ENCODE results near the gene LRRC31. TPM values are rescaled to one million over a fixed set of nuclear protein-coding genes. Genes with fewer than 3 reads are reported as not detected.

The LRRC31 gene
- total and polyA plus RNA-seq, 4 experiments from 2014 or later, result not detected

- H3K36me3 Mint-ChIP-seq, result peaks cover 0 to 9% of the 10 kb centered on the region in 2 donors
- no peaks in the 10 kb centered on the region for H3K4me1 ChIP-seq (ENCODE audit: insufficient read depth, low read length)
- H3K9me3 ChIP-seq (ENCODE audit: control insufficient read depth in 1 of 2, low read length in 2 of 2), result no peaks in the 10 kb centered on the region
- intact Hi-C loops (cut with micrococcal nuclease), result no loop called here
- H3K27me3 ChIP-seq (ENCODE audit: insufficient read depth, low read length), result no peaks in the 10 kb centered on the region
- CTCF ChIA-PET (ENCODE audit: partially characterized antibody), result no interaction called here
- H3K4me3 ChIP-seq (ENCODE audit: low read length in 2 of 2), result no peak overlapping the region
- no peak for DNase-seq
- H3K36me3 ChIP-seq (ENCODE audit: insufficient read depth, low read length), result no peaks in the 10 kb centered on the region
- peaks cover 6% of the 10 kb centered on the region in 2 donors for H3K27me3 Mint-ChIP-seq
- no peak overlapping the region for H3K27ac Mint-ChIP-seq
- POLR2A ChIA-PET (ENCODE audit: partially characterized antibody), result no interaction called here
- no peak overlapping the region for H3K4me3 Mint-ChIP-seq
- no peak overlapping the region for H3K27ac ChIP-seq (ENCODE audit: low read depth, low read length)
- peaks cover 0 to 34% (median 27%) of the 10 kb centered on the region in 8 donors for H3K9me3 Mint-ChIP-seq
- no peaks in the 10 kb centered on the region for H3K4me1 Mint-ChIP-seq
These were observed 31.7 kb upstream of the LRRC31 start for GRCh38 chr3:169901453-169901852.

- intact Hi-C loops (cut with micrococcal nuclease), result no loop called here
- Histone ChIP-seq H3K4me3 (ENCODE audit: low read length in 2 of 2) (no peak overlapping the region), H3K27me3 (ENCODE audit: insufficient read depth, low read length) (no peaks in the 10 kb centered on the region), H3K27ac (ENCODE audit: low read depth, low read length) (no peak overlapping the region), H3K4me1 (ENCODE audit: insufficient read depth, low read length) (no peaks in the 10 kb centered on the region), H3K36me3 (ENCODE audit: insufficient read depth, low read length) (no peaks in the 10 kb centered on the region), H3K9me3 (ENCODE audit: control insufficient read depth in 1 of 2, low read length in 2 of 2) (no peaks in the 10 kb centered on the region)
- ChIA-PET POLR2A (ENCODE audit: partially characterized antibody) (no interaction called here), CTCF (ENCODE audit: partially characterized antibody) (no interaction called here)
- Mint-ChIP-seq H3K4me1 (no peaks in the 10 kb centered on the region), H3K27me3 (peaks cover 2% of the 10 kb centered on the region in 2 donors), H3K4me3 (no peak overlapping the region), H3K9me3 (peaks cover 0 to 28% (median 17%) of the 10 kb centered on the region in 8 donors), H3K36me3 (peaks cover 0 to 7% of the 10 kb centered on the region in 2 donors), H3K27ac (no peak overlapping the region)
- DNase-seq, result no peak
These were observed 27.5 kb upstream of the LRRC31 start for GRCh38 chr3:169897284-169897683.

- intact Hi-C loops (cut with micrococcal nuclease), result no loop called here
- H3K9me3 Mint-ChIP-seq, result peaks cover 0 to 8% (median 3%) of the 10 kb centered on the region in 8 donors
- H3K4me3 ChIP-seq (ENCODE audit: low read length in 2 of 2), result no peak overlapping the region
- H3K27ac Mint-ChIP-seq, result no peak overlapping the region
- H3K27ac ChIP-seq (ENCODE audit: low read depth, low read length), result no peak overlapping the region
- H3K27me3 Mint-ChIP-seq, result peaks cover 2% of the 10 kb centered on the region in 2 donors
- DNase-seq, result no peak
- POLR2A ChIA-PET (ENCODE audit: partially characterized antibody), result no interaction called here
- no peaks in the 10 kb centered on the region for H3K4me1 ChIP-seq (ENCODE audit: insufficient read depth, low read length)
- CTCF ChIA-PET (ENCODE audit: partially characterized antibody), result no interaction called here
- peaks cover 0 to 2% of the 10 kb centered on the region in 2 donors for H3K36me3 Mint-ChIP-seq
- H3K36me3 ChIP-seq (ENCODE audit: insufficient read depth, low read length), result no peaks in the 10 kb centered on the region
- no peaks in the 10 kb centered on the region for H3K4me1 Mint-ChIP-seq
- H3K27me3 ChIP-seq (ENCODE audit: insufficient read depth, low read length), result no peaks in the 10 kb centered on the region
- H3K4me3 Mint-ChIP-seq, result no peak overlapping the region
- H3K9me3 ChIP-seq (ENCODE audit: control insufficient read depth in 1 of 2, low read length in 2 of 2), result no peaks in the 10 kb centered on the region
These were observed 25.3 kb upstream of the LRRC31 start for GRCh38 chr3:169895072-169895471.

GRCh38 chr3:169894110-169894509 is 24.4 kb upstream of the LRRC31 start:
- intact Hi-C loops (cut with micrococcal nuclease), result no loop called here

GRCh38 chr3:169891886-169892285 is 22.2 kb upstream of the LRRC31 start:
- H3K27me3 ChIP-seq (ENCODE audit: insufficient read depth, low read length), result no peaks in the 10 kb centered on the region
- Mint-ChIP-seq H3K4me3 (no peak overlapping the region), H3K9me3 (peaks cover 0 to 2% (median 0%) of the 10 kb centered on the region in 8 donors), H3K27ac (no peak overlapping the region), H3K36me3 (no peaks in the 10 kb centered on the region), H3K27me3 (no peaks in the 10 kb centered on the region), H3K4me1 (no peaks in the 10 kb centered on the region)
- no peaks in the 10 kb centered on the region for H3K36me3 ChIP-seq (ENCODE audit: insufficient read depth, low read length)
- ChIA-PET CTCF (ENCODE audit: partially characterized antibody) (interaction anchor here (1.9 kb wide), 1 partner anchor 26 kb away, joined by 4 read pairs; no protein-coding TSS in a partner anchor), POLR2A (ENCODE audit: partially characterized antibody) (no interaction called here)
- no peak for DNase-seq
- H3K4me3 ChIP-seq (ENCODE audit: low read length in 2 of 2), result no peak overlapping the region
- no peaks in the 10 kb centered on the region for H3K9me3 ChIP-seq (ENCODE audit: control insufficient read depth in 1 of 2, low read length in 2 of 2)
- no peaks in the 10 kb centered on the region for H3K4me1 ChIP-seq (ENCODE audit: insufficient read depth, low read length)
- intact Hi-C loops (cut with micrococcal nuclease), result no loop called here
- no peak overlapping the region for H3K27ac ChIP-seq (ENCODE audit: low read depth, low read length)

More at GRCh38 chr3:169894110-169894509, 24.4 kb upstream of the LRRC31 start:
- Mint-ChIP-seq H3K36me3 (no peaks in the 10 kb centered on the region), H3K27ac (no peak overlapping the region), H3K4me1 (no peaks in the 10 kb centered on the region), H3K9me3 (peaks cover 0 to 2% (median 0%) of the 10 kb centered on the region in 8 donors), H3K27me3 (no peaks in the 10 kb centered on the region), H3K4me3 (no peak overlapping the region)
- no peaks in the 10 kb centered on the region for H3K27me3 ChIP-seq (ENCODE audit: insufficient read depth, low read length)
- H3K36me3 ChIP-seq (ENCODE audit: insufficient read depth, low read length), result no peaks in the 10 kb centered on the region
- H3K4me1 ChIP-seq (ENCODE audit: insufficient read depth, low read length), result no peaks in the 10 kb centered on the region
- ChIA-PET POLR2A (ENCODE audit: partially characterized antibody) (no interaction called here), CTCF (ENCODE audit: partially characterized antibody) (no interaction called here)
- H3K9me3 ChIP-seq (ENCODE audit: control insufficient read depth in 1 of 2, low read length in 2 of 2), result no peaks in the 10 kb centered on the region
- H3K4me3 ChIP-seq (ENCODE audit: low read length in 2 of 2), result no peak overlapping the region
- DNase-seq, result no peak
- no peak overlapping the region for H3K27ac ChIP-seq (ENCODE audit: low read depth, low read length)

GRCh38 chr3:169886671-169887070 is 16.9 kb upstream of the LRRC31 start:
- H3K36me3 ChIP-seq (ENCODE audit: insufficient read depth, low read length), result no peaks in the 10 kb centered on the region
- no peaks in the 10 kb centered on the region for H3K27me3 ChIP-seq (ENCODE audit: insufficient read depth, low read length)
- Mint-ChIP-seq H3K4me3 (no peak overlapping the region), H3K36me3 (no peaks in the 10 kb centered on the region), H3K4me1 (no peaks in the 10 kb centered on the region), H3K27me3 (no peaks in the 10 kb centered on the region), H3K27ac (peak overlapping the region in 1 of 7 donors; percentile 31), H3K9me3 (no peaks in the 10 kb centered on the region)
- ChIA-PET CTCF (ENCODE audit: partially characterized antibody) (interaction anchor here (1.0 kb wide), 1 partner anchor 64 kb away, joined by 3 read pairs; no protein-coding TSS in a partner anchor), POLR2A (ENCODE audit: partially characterized antibody) (no interaction called here)
- H3K4me1 ChIP-seq (ENCODE audit: insufficient read depth, low read length), result no peaks in the 10 kb centered on the region
- no peak for DNase-seq
- intact Hi-C loops (cut with micrococcal nuclease), result no loop called here
- no peaks in the 10 kb centered on the region for H3K9me3 ChIP-seq (ENCODE audit: control insufficient read depth in 1 of 2, low read length in 2 of 2)
- no peak overlapping the region for H3K27ac ChIP-seq (ENCODE audit: low read depth, low read length)
- H3K4me3 ChIP-seq (ENCODE audit: low read length in 2 of 2), result no peak overlapping the region

GRCh38 chr3:169880576-169881250 is 11.0 kb upstream of the LRRC31 start:
- no peaks in the 10 kb centered on the region for H3K9me3 Mint-ChIP-seq
- CTCF ChIA-PET (ENCODE audit: partially characterized antibody), result interaction anchor here (2.2 kb wide), 1 partner anchor 17 kb away, joined by 10 read pairs; no protein-coding TSS in a partner anchor

More at GRCh38 chr3:169880576-169881250, 11.0 kb upstream of the LRRC31 start:
- Histone ChIP-seq H3K27ac (ENCODE audit: low read depth, low read length) (no peak overlapping the region), H3K4me3 (ENCODE audit: low read length in 2 of 2) (no peak overlapping the region), H3K27me3 (ENCODE audit: insufficient read depth, low read length) (no peaks in the 10 kb centered on the region), H3K36me3 (ENCODE audit: insufficient read depth, low read length) (no peaks in the 10 kb centered on the region), H3K4me1 (ENCODE audit: insufficient read depth, low read length) (no peaks in the 10 kb centered on the region), H3K9me3 (ENCODE audit: control insufficient read depth in 1 of 2, low read length in 2 of 2) (no peaks in the 10 kb centered on the region)
- no peaks in the 10 kb centered on the region for H3K36me3 Mint-ChIP-seq
- DNase-seq, result no peak
- no peaks in the 10 kb centered on the region for H3K27me3 Mint-ChIP-seq
- intact Hi-C loops (cut with micrococcal nuclease), result no loop called here
- H3K27ac Mint-ChIP-seq, result peak overlapping the region in 1 of 7 donors; percentile 86
- POLR2A ChIA-PET (ENCODE audit: partially characterized antibody), result interaction anchor here (0.8 kb wide), 1 partner anchor 91 kb away, joined by 3 read pairs; no protein-coding TSS in a partner anchor
- H3K4me1 Mint-ChIP-seq, result peaks cover 0 to 4% (median 1%) of the 10 kb centered on the region in 4 donors
- H3K4me3 Mint-ChIP-seq, result no peak overlapping the region

Data from CD4-positive, alpha-beta memory T cell (primary cell).